NT2/D1 (cell line): ENCODE results near the gene ZNF837.
"Not testable (repeated sequence)": the region's sequence is repeated elsewhere in the genome, so short reads cannot be mapped to it uniquely, and the experiment has no call there.

Experiments
- YY1 ChIP-seq: IDR thresholded peaks from 2 replicates; pipeline ENCODE4 v1.6.1; 2011; ENCODE audit not compliant: insufficient read length, insufficient read depth
- ZNF274 ChIP-seq: IDR thresholded peaks from 2 replicates; pipeline ENCODE4 v1.6.1; 2011; ENCODE audit warnings: mild to moderate bottlenecking, low read depth, low read length

DNA sequence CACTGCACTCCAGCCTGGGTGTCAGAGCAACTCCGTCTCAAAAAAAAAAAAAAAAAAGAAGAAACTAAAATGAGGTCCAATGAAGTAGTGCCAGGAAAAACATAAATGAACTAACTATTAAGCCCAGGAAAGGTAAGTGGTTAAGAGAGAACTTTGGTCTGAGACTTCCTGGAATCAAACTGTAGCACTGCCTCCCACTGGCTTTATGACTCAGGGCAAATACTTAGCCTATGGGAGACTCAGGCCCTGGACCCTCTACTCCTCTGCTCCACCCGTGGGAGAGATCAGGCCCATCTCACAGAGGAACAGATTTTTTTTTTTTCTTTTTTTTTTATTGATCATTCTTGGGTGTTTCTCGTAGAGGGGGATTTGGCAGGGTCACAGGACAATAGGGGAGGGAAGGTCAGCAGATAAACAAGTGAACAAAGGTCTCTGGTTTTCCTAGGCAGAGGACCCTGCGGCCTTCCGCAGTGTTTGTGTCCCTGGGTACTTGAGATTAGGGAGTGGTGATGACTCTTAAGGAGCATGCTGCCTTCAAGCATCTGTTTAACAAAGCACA lies 23.2 kb upstream of the ZNF837 start:
- not testable (repeated sequence) for TF ChIP-seq ZNF274, YY1
